Activated T-cell treated with anti-CD3 and anti-CD28 coated beads for 48 hours (primary cell): Measurements from ENCODE around the gene ZBTB44.
"Not testable (repeated sequence)": the region's sequence is repeated elsewhere in the genome, so short reads cannot be mapped to it uniquely, and the experiment has no call there.

Experiments used
- DNase-seq: peaks from one replicate; pipeline ENCODE4 v3.0.0-alpha.2; 2020; ENCODE audit warnings: low read depth

Gene ZBTB44

DNA sequence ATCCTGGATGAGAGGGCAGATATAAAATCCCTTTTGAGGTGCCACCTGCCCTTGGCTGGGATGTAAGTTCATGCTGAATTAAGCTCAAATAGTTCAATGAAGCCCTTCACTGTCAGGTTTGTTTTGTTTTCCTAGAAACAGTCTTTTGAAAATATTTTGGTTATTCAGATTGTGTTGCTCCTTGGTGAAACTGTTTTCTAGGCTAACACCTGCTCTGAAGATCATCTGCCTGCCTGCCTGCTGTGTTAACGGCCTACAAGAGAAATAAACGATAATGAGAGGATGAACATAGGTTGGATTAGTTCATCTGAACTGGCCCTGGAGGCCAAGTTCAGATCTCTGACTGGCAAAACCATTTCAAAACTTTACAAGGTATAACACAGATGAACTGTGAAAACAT lies 67.4 kb downstream of the ZBTB44 start:
- DNase-seq: no peak

DNA sequence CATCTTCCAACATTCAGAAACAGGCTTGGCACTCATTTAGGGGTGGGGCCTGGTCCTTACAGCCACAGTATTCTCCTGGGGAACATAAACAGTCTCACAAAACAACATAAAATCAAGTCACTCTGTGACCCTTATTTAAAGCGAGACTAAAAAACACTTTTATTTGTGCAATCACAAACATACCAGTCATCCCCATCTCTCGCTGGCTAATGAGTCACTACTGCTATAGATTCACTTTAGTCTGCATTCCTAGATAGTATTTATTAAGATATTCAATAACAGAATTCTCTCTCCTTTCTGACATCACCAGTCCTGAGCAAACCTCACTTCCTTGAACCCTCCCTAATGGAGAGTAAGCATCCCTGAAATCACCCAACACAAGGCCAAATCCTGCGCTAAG lies 68.0 kb downstream of the ZBTB44 start:
- DNase-seq: no peak

DNA sequence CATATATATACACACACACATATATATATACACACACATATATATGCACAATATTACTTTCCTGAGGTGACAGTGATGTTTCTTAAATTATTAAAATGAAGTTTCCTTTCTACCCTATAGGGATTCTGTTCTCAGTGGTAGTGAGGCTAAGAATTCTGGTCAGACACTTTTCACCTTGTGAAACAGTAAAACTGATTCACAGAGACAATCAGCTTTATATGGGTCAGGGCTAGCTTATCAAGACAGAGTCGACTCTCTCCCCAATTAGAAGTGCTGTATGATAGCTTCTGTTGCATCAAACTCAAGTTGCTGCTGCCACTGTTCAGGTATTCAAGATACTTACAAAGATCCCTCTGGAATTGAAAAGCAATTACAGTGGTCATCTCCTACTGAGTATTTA lies 68.4 kb downstream of the ZBTB44 start:
- no peak for DNase-seq

DNA sequence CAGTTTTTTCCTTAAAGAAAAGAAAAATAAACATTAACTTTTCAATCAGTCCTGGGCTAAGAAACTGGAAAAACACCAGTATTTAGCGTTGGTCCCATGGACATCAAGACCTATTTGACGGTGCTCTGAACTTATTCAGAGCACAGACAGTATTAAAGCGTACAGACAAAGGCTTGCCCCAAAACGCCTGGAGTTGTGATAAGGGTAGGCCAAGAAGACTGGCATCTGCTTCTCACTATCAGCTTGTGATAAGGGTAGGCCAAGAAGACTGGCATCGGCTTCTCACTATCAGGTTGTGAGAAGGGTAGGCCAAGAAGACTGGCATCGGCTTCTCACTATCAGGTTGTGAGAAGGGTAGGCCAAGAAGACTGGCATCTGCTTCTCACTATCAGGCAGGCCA lies 69.3 kb downstream of the ZBTB44 start:
- not testable (repeated sequence) for DNase-seq

DNA sequence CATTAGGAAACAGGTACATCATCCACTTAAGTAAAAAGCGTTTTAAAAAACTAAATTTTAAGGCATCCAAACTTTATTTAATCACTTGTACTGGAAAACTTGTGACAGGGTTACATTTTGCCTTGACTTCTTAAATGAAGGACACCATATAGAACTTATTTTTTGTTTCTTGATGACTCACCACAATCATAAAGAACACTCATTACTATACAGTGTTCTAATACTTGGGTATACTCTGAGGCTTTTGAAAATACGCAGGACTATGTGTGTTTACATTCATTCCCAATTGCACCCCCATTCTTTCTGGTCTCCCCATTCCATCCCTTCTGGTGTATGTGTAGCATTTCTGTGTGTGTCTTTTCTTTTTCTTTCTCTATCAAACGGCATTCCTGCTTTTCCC lies 69.9 kb downstream of the ZBTB44 start:
- DNase-seq: no peak

DNA sequence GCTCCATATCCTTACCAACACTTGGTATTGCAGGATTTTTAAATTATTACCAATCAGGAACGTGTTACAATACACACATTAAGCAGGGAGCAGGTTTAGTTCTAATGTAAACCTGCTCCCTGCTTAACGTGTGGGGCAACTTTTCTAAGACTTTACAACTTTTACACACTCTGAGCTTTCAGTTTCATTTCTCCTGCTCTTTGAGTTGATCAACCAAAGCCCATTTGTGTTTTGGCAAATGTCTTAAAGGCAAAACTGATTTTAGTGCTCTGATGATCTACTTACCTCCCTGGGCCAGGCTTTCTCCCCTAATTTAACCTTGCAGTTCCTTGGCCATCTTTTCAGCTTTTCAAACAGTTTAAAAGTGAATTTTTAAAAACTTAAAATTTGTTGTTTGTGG lies 70.9 kb downstream of the ZBTB44 start:
- DNase-seq: no peak

DNA sequence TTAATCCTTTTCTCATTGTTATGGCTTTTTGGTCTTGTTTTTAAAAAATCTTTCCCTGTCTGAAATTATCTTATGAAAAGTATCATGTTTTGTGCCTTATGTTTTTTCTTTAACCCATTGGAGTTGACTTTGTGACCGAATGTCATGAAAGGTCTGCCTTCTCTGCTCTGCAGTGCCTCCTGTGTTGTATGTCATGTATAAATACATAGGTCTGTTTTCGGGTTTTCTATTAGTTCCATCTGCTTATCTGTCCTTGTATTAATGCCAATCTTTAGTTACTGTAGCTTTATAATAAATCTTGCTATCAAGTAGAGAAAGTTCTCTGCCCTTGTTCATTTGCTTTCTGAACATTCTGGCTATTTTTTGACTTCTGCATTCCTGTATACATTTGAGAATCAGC lies 73.0 kb downstream of the ZBTB44 start:
- no peak for DNase-seq

DNA sequence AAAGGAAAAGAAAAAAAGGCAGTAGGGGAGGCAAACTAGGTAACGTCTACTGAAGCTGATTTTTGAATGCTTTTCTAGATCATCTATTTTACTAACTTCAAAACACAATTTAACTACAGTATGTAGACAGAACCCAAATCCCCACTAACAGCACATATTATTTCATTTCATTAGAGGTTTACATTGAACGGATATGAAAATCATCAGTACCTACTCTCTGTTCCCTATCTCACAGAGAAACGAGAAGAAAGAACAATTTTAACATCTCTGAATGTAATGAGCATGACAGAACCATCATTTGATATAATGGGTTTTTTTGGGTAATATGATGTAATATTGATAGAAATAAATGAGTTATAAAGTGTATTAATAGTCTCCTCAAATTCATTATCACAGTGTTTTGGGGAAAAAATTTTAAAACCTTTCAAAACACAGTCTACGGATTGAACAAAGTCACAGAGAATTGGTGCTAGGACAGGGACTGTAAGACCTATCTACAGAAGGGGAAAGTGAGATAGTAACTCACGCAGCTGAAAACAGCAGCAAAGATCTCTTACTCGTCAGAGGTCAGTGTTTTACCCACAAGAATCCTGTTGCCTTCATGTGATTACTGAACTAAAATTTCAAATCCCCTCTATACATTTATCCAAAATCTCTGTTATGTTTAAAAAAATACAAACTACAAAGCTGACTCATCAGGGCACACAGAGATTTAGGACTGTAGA lies 77.3 kb downstream of the ZBTB44 start:
- no peak for DNase-seq

DNA sequence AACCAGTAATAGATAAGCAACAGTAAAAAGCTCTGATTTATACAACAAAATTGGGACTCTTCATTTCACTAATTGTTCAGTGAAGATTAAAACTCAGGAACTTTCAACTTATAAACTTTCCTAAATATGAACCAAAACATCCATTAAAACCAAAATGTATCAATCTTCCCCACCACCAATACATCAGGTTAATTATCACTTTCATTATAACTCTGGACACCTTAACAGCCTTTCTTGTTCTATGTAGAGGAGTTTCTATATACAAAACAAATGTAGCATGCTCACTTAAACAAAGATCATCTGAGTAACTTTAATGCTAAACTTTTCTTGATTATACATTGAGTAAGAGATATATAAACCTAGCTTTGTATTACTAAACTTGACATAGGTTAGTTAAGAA lies 80.4 kb downstream of the ZBTB44 start:
- DNase-seq: no peak

DNA sequence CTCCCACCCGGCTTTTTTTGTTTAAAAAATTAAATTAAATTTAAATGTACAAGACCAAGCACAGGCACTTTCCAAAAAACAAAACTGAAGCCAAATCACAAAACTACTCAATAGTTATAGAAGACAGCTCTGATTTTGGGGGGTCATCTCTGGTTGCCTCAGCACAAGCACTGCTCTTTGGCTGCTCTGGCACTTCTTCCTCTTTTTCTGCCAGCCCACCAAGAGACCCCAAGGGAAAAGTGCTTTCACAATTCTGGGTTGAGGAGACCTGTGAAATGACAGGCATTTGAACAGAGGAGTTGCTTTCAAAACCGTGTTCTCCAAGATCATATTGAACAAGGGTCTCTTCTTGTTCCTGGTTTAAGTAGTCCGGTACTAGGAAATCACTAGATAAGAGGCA lies 80.8 kb downstream of the ZBTB44 start:
- not testable (repeated sequence) for DNase-seq

DNA sequence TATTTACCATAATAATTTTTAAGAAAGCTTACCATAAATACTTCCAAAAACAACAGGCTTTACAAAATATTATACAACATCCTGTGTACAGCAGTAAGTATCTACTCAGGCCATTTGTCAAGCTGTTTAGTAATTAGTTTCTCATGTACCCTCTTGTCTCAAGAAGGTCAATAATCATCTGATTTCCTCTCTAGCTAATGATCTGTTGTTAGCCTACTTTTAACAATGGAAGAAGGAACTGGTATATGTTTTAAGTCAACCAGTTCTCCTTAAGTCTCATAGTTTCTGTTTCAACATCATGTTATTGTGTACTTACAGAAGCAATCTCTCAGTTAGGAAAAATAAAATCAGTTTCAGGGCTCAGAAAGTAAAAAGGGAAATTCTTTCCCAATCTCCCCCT lies 81.2 kb downstream of the ZBTB44 start:
- DNase-seq: not testable (repeated sequence)

DNA sequence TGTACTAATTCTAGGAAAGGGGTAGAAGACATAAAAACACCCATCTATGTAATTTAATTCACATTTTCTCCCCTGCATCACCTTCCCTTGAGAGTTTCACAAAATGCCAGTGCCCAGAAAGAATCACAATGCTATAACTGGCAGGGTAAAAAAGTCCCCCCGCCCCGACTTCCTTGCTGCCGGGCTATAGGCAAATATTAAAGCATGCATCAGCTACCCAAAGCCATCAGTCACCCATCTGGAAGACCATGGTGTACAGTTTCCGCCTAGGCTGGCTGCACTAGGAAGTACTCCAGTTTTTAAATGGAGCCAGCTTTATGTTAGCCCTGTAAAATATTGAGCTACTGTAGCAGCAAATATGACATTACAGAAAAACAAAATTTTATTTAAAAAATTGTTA lies 87.3 kb downstream of the ZBTB44 start:
- DNase-seq: no peak

DNA sequence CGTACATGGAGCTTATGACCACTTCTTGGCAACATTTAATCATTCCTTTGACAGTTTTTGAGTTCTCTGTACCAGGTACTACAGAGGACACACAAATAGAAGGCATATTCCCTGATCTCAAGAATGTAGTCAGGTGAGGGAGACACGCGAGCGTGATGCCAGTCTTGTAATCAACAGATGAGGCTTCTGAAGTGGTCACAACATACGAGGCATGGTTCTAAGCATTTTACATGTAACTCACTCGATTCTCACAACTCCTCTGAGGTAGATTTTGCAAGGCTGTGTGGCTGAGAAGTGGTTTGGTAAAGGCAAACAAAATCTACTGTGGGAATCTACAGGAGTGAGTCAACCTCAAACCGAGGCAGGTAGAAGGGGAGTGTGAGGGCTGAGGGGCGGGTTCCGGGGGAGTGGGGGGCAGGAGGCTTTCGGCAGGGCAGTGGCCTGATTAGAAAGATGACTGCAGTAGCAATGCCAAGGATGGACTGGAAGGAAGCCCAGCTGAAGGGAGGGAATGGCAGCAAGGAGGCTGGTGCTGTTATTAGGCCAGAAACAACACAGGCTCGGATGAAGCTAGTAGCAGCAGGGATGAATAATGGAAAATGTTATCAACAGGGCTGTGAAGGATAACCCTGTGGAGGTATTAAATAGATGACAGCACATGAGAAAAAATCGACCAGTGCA lies 91.3 kb downstream of the ZBTB44 start:
- DNase-seq: no peak

DNA sequence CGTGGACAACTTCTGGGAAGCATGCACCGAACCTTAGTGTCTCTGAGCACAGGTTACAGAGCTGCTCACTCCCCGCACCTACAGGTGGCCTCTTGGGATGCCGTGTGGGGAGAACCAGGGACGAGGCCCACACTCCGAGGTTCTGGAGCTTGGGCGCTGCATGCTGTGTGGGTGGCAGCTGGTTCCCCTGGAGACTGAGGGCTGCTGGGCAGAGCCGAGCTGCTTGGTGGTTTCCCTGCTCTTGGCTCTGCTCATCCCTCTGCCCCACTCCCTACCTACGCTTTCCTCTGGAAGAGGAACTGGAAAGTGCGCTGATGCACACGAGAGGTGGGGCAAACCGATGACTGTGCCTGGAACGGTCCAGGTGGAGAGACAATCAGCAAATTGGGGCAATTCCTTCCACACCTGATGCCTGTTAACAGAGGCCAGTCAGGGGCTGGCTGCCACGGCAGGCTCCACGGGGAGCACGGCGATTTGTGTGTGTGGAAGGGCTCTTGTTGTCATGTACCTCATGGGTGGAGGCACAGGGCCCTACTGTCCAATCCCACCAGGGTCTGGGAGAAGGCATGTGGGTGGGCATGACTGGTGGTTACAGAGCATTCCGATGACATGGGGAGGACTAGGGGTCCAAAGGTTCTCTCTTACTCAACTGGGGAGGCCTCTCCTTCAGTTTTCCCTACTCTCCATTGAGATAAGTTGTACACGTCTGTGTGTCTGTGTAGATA lies 94.2 kb downstream of the ZBTB44 start:
- no peak for DNase-seq

DNA sequence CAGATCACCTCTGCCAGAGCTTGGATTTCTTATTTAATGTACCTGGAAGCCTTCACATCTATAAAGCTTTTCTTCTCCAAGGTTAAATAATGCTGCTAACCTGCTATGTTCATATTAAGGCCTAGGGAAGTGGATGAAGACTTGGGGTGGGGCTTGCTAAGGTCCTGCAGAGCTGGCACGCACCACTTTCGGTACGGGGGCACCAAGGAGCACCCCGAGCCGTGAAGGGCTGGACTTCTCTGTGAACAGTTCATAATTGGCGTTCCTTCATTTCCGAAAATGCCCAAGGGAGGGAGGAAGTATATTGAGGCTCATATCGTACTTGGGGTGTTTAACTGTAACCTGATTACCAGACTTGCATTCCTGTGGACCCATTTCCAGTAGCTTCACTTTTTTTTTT lies 95.6 kb downstream of the ZBTB44 start:
- no peak for DNase-seq

DNA sequence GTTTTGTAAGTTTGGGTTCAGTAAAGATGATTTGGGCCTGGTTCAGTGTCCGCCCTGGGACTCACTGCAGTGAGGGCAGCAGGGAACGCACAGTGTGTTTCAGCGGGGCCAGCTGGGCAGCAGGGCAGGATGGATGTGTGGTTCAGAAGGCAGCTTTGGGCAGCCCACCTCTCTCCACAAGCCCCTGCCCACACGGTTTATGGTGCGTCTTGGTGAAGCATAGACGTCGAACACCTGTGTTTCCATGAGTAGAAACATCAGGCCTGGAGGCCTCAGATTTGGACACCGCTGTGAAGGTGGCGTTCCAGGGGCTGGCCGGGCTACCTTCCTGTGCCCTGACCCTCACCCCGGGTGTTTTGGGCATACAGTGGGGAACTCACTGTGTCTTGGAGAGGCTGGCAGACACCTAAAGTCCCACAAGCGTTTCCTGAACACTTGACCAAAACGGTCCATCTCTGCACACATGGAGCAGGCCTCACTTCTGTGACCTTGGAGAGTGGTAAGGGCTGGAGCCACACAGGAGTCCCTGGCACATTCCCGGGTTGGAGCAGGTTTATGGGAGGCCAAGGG lies 96.1 kb downstream of the ZBTB44 start:
- DNase-seq: no peak

DNA sequence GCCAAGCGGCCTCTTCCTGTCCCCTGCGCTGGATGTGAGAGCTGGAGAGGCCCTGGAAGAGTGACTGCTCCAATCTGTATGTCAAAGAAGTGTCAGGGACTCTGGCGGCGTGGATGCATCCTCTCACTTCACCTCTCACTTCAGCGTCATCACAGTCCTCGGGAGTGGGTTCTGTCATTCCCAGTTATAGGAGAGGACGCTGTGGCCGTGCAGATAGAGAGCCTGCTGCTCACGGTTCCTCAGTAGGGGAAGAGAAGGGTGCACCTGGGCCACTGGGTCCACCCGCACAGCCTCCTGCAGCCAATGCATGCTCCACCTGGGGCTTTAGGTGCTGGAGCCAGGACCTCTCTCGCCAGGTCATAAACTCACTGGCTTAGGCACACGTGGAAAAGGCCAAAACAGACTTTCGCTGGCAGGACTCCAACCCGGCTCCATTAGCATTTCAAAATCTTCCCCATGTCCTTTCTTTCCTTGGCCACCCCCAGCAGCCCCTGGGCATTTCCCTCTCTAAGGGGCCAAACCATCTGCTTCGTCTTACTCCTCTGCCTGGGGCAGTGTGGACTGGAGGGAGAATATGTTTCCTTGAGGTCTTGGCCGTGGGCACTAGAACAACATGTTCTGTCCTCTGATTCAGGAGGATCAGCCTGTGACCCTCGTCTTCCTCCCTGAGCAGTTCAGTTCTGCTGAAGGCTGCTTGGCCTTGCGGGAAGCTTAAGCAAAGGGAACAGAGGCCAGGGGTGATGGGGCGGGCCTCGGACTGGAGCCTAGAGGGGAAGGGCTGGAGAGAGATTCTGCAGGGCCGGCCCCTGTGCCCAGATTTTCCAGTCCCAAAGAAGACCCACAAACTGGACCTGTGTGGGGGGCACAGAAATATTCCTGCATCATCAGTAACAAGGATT lies 97.3 kb downstream of the ZBTB44 start:
- no peak for DNase-seq

DNA sequence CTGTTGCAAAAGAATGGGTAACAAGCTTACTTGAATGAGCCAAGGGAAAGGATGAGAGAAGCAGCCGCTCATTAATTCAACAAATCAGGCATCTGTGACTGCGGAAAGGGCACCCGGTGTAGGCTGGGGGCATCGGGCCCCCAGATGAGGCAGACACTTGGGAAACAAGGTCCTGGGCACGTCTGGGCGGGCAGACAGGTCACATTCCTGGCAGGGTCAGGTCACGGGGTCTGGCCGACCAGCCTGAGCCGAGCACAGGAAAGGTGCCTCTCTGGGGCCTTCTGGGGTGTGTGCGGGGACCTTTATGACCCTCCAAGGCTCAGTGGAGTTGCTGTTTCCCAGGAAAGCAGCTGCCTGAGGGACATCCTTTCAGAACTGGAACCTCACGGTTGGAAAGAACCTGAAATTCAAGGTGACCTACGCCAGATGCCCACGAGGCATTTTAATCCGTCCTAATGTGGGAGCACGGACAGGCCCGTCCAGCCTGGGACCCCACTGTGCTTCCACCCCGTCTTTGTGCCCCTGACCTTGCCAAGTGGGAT lies 98.1 kb downstream of the ZBTB44 start:
- DNase-seq: no peak

DNA sequence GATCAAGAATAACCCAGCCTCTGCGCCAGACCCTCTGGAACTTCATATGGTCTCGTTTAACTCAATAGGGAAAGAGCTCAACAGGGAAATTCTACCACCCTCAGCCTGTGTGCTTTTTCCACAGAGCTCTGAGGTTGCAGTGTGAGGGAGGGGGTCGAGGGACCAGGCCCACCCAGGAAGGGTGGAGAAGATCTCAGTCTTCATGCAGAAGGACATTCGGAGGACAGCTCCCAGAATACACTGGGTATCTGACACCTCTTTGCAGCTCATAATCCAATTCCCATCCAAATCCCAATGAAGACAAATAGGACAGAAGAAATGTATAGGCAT lies 98.5 kb downstream of the ZBTB44 start:
- DNase-seq: no peak

DNA sequence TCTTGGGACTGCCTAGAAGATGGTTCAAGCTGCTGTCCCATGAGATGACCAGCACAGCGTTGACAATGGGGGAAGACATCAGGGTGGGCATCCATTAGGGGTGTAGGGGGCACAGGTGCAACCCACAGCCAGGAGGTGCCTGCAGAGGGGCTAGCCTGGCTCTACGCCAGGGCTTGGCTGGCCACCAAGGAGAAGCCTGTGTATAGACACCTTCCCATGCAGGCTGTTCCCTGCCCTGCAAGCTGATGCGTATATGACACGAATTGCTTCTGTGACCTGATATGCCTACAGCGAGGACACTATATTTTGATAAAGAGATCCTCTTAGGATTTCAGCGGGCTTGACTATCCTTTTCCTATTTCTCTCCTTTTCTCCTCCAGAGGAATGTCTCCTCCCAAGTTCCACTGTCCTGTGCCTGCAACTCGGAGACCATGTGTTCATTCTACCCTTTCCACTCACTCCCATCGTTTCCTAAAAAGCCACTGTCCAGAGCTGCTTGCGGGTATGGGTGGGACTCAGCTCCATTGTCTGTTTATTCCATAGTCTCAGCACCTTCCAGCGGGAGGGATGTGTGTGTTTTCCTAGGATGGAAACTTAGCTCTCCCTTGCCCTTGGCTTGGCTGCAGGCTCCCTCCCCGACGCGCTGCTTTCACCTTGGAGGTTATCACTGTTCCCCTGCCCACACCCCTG lies 99.0 kb downstream of the ZBTB44 start:
- DNase-seq: no peak

DNA sequence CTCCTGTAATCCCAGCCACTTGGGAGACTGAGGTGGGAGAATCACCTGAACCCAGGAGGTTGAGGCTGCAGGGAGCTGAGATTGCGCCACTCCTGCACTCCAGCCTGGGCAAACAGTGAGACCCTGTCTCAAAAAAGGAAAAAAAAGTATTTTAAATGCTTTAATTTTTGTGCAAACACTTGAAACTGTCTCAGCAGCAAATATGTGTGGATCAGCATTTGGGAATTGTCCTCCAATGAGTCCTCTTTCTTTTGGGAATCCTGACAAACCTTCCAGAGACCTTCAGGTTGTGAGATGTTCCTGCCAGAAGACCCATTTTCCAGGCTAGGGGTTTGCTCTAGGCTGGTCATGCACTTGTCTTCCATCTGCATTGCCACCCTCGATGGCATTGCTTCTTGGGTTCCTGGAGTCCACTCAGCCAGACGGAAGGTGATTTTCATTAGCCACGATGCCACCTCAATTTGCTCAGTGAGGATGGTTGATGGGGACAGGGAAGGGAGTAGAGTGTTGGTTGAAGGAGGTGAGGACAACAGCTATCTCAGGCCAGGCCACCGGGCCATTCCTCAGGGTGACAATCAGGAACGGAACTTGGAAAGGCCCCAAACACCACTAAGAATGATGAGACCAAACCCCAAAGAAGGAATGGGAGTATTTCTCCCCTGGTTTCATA lies 99.7 kb downstream of the ZBTB44 start:
- DNase-seq: no peak
